ENCODE results near the gene CPE.

The CPE gene

GRCh38 chr4:165519591-165519990, 140.8 kb downstream of the CPE start:
- no peaks in the 10 kb centered on the region for H3K9me3 ChIP-seq (ENCODE audit: insufficient read depth, low read length)
- no peaks in the 10 kb centered on the region for H3K27me3 ChIP-seq (ENCODE audit: low read depth, low read length)
- no peak overlapping the region for H3K27ac ChIP-seq (ENCODE audit: low read length)
- H3K79me2 ChIP-seq (ENCODE audit: low read length): no peaks in the 10 kb centered on the region
- no peak overlapping the region for H3K9ac ChIP-seq (ENCODE audit: low read length)
- no peak overlapping the region for H3K4me3 ChIP-seq (ENCODE audit: low read length)
- H4K20me1 ChIP-seq (ENCODE audit: insufficient read depth, low read length): no peaks in the 10 kb centered on the region
- H3K36me3 ChIP-seq (replicated peaks; ENCODE audit: low read depth, low read length): no peaks in the 10 kb centered on the region
- H3K4me2 ChIP-seq (ENCODE audit: low read length): no peak overlapping the region
- no peaks in the 10 kb centered on the region for H3K4me1 ChIP-seq (ENCODE audit: low read length)
- no peak overlapping the region for H2AFZ ChIP-seq (ENCODE audit: low read depth, low read length)
- TF ChIP-seq EZH2phosphoT487 (IDR thresholded peaks at IDR 0.05; ENCODE audit: low read depth) (no peak), CTCF (IDR thresholded peaks at IDR 0.05; ENCODE audit: low read depth, low read length) (no peak)

- Histone ChIP-seq H3K4me1 (ENCODE audit: low read length) (no peaks in the 10 kb centered on the region), H2AFZ (ENCODE audit: low read depth, low read length) (no peak overlapping the region), H3K27me3 (ENCODE audit: low read depth, low read length) (no peaks in the 10 kb centered on the region), H3K27ac (ENCODE audit: low read length) (no peak overlapping the region), H3K36me3 (replicated peaks; ENCODE audit: low read depth, low read length) (no peaks in the 10 kb centered on the region), H3K9me3 (ENCODE audit: insufficient read depth, low read length) (no peaks in the 10 kb centered on the region), H3K4me3 (ENCODE audit: low read length) (no peak overlapping the region), H4K20me1 (ENCODE audit: insufficient read depth, low read length) (no peaks in the 10 kb centered on the region), H3K9ac (ENCODE audit: low read length) (no peak overlapping the region), H3K79me2 (ENCODE audit: low read length) (no peaks in the 10 kb centered on the region), H3K4me2 (ENCODE audit: low read length) (no peak overlapping the region)
- no peak for TF ChIP-seq EZH2phosphoT487 (IDR thresholded peaks at IDR 0.05; ENCODE audit: low read depth)
- no peak for TF ChIP-seq CTCF (IDR thresholded peaks at IDR 0.05; ENCODE audit: low read depth, low read length)
Measured at GRCh38 chr4:165520086-165520485, 141.3 kb downstream of the CPE start.

- H3K36me3 ChIP-seq (replicated peaks; ENCODE audit: low read depth, low read length): no peaks in the 10 kb centered on the region
- no peaks in the 10 kb centered on the region for H3K27me3 ChIP-seq (ENCODE audit: low read depth, low read length)
- no peak overlapping the region for H3K27ac ChIP-seq (ENCODE audit: low read length)
- H3K4me2 ChIP-seq (ENCODE audit: low read length): no peak overlapping the region
- no peak overlapping the region for H2AFZ ChIP-seq (ENCODE audit: low read depth, low read length)
- H3K79me2 ChIP-seq (ENCODE audit: low read length): no peaks in the 10 kb centered on the region
- H3K4me3 ChIP-seq (ENCODE audit: low read length): no peak overlapping the region
- H3K4me1 ChIP-seq (ENCODE audit: low read length): no peaks in the 10 kb centered on the region
- H4K20me1 ChIP-seq (ENCODE audit: insufficient read depth, low read length): no peaks in the 10 kb centered on the region
- no peaks in the 10 kb centered on the region for H3K9me3 ChIP-seq (ENCODE audit: insufficient read depth, low read length)
- no peak overlapping the region for H3K9ac ChIP-seq (ENCODE audit: low read length)
- TF ChIP-seq EZH2phosphoT487 (IDR thresholded peaks at IDR 0.05; ENCODE audit: low read depth) (no peak), CTCF (IDR thresholded peaks at IDR 0.05; ENCODE audit: low read depth, low read length) (no peak)
Measured at GRCh38 chr4:165522050-165522449, 143.2 kb downstream of the CPE start.

GRCh38 chr4:165524532-165525190, 145.9 kb downstream of the CPE start:
- no peaks in the 10 kb centered on the region for H3K36me3 ChIP-seq (replicated peaks; ENCODE audit: low read depth, low read length)
- no peaks in the 10 kb centered on the region for H4K20me1 ChIP-seq (ENCODE audit: insufficient read depth, low read length)
- no peak overlapping the region for H3K9ac ChIP-seq (ENCODE audit: low read length)
- no peaks in the 10 kb centered on the region for H3K9me3 ChIP-seq (ENCODE audit: insufficient read depth, low read length)
- no peak overlapping the region for H3K4me2 ChIP-seq (ENCODE audit: low read length)
- no peak overlapping the region for H2AFZ ChIP-seq (ENCODE audit: low read depth, low read length)
- no peak overlapping the region for H3K4me3 ChIP-seq (ENCODE audit: low read length)
- TF ChIP-seq EZH2phosphoT487 (IDR thresholded peaks at IDR 0.05; ENCODE audit: low read depth): no peak
- TF ChIP-seq CTCF (IDR thresholded peaks at IDR 0.05; ENCODE audit: low read depth, low read length): no peak
- H3K27me3 ChIP-seq (ENCODE audit: low read depth, low read length): no peaks in the 10 kb centered on the region
- H3K79me2 ChIP-seq (ENCODE audit: low read length): no peaks in the 10 kb centered on the region
- no peak overlapping the region for H3K27ac ChIP-seq (ENCODE audit: low read length)
- no peaks in the 10 kb centered on the region for H3K4me1 ChIP-seq (ENCODE audit: low read length)
